T-helper 2 cell treated with Interferon-gamma antibody and Interleukin-4, amounts not matched to agents 5 μg/mL and 100 μg/mL, for 36 hours (primary cell): ENCODE results near the gene HOXC9.

Source experiments
- DNase-seq: peaks from one replicate; pipeline ENCODE4 v3.0.0; 2021; ENCODE audit warnings: low spot score
- H3K27ac Mint-ChIP-seq: one replicate; pipeline ENCODE4 v1.8.0; 2021; ENCODE audit warnings: mild to moderate bottlenecking, mixed read lengths
- H3K27me3 Mint-ChIP-seq: one replicate; pipeline ENCODE4 v1.8.0; 2021; ENCODE audit warnings: low read depth, mixed read lengths
- H3K36me3 Mint-ChIP-seq: one replicate; pipeline ENCODE4 v1.8.0; 2021; ENCODE audit warnings: low read depth, mixed read lengths
- H3K4me1 Mint-ChIP-seq: one replicate; pipeline ENCODE4 v1.8.0; 2021; ENCODE audit warnings: low read depth, mixed read lengths
- H3K4me3 Mint-ChIP-seq: one replicate; pipeline ENCODE4 v1.8.0; 2022; ENCODE audit warnings: mild to moderate bottlenecking, moderate library complexity, mixed read lengths
- H3K9me3 Mint-ChIP-seq: one replicate; pipeline ENCODE4 v1.8.0; 2021; ENCODE audit warnings: mixed read lengths

Gene HOXC9

GRCh38 chr12:54011665-54012532 is 11.9 kb downstream of the HOXC9 start:
- no peak for DNase-seq
- Mint-ChIP-seq H3K4me3 (no peak overlapping the region), H3K36me3 (no peaks in the 10 kb centered on the region), H3K9me3 (no peaks in the 10 kb centered on the region), H3K27me3 (peaks cover 96% of the 10 kb centered on the region), H3K27ac (no peak overlapping the region), H3K4me1 (peaks cover 4% of the 10 kb centered on the region)

- no peak for DNase-seq
- no peak overlapping the region for H3K4me3 Mint-ChIP-seq
- H3K27ac Mint-ChIP-seq = no peak overlapping the region
- no peaks in the 10 kb centered on the region for H3K9me3 Mint-ChIP-seq
- H3K36me3 Mint-ChIP-seq = no peaks in the 10 kb centered on the region
- peaks cover 95% of the 10 kb centered on the region for H3K27me3 Mint-ChIP-seq
- peaks cover 9% of the 10 kb centered on the region for H3K4me1 Mint-ChIP-seq
Observed at GRCh38 chr12:54012631-54013409, 12.9 kb downstream of the HOXC9 start.

GRCh38 chr12:54014377-54015017 is 14.5 kb downstream of the HOXC9 start:
- Mint-ChIP-seq H3K9me3 (no peaks in the 10 kb centered on the region), H3K4me3 (peak overlapping the region; percentile 29), H3K27ac (no peak overlapping the region), H3K4me1 (peaks cover 10% of the 10 kb centered on the region), H3K36me3 (no peaks in the 10 kb centered on the region), H3K27me3 (peaks cover 85% of the 10 kb centered on the region)
- no peak for DNase-seq

GRCh38 chr12:54015018-54015931 is 15.3 kb downstream of the HOXC9 start:
- H3K4me1 Mint-ChIP-seq = peaks cover 10% of the 10 kb centered on the region
- no peaks in the 10 kb centered on the region for H3K9me3 Mint-ChIP-seq
- DNase-seq = no peak
- no peaks in the 10 kb centered on the region for H3K36me3 Mint-ChIP-seq
- no peak overlapping the region for H3K27ac Mint-ChIP-seq
- peak overlapping the region; percentile 29 for H3K4me3 Mint-ChIP-seq
- H3K27me3 Mint-ChIP-seq = peaks cover 85% of the 10 kb centered on the region

GRCh38 chr12:54016051-54016450 is 16.1 kb downstream of the HOXC9 start:
- Mint-ChIP-seq H3K36me3 (no peaks in the 10 kb centered on the region), H3K27me3 (peaks cover 85% of the 10 kb centered on the region), H3K4me3 (no peak overlapping the region), H3K27ac (no peak overlapping the region), H3K4me1 (peaks cover 10% of the 10 kb centered on the region), H3K9me3 (no peaks in the 10 kb centered on the region)
- DNase-seq = no peak

- DNase-seq = no peak
- peaks cover 8% of the 10 kb centered on the region for H3K4me1 Mint-ChIP-seq
- H3K9me3 Mint-ChIP-seq = no peaks in the 10 kb centered on the region
- H3K4me3 Mint-ChIP-seq = no peak overlapping the region
- peaks cover 85% of the 10 kb centered on the region for H3K27me3 Mint-ChIP-seq
- H3K36me3 Mint-ChIP-seq = no peaks in the 10 kb centered on the region
- no peak overlapping the region for H3K27ac Mint-ChIP-seq
Observed at GRCh38 chr12:54016478-54016964, 16.6 kb downstream of the HOXC9 start.

- Mint-ChIP-seq H3K27me3 (peaks cover 85% of the 10 kb centered on the region), H3K4me1 (peaks cover 8% of the 10 kb centered on the region), H3K27ac (no peak overlapping the region), H3K36me3 (no peaks in the 10 kb centered on the region), H3K4me3 (peak overlapping the region; percentile 87), H3K9me3 (no peaks in the 10 kb centered on the region)
- DNase-seq = no peak
Observed at GRCh38 chr12:54017027-54017788, 17.2 kb downstream of the HOXC9 start.

GRCh38 chr12:54017878-54018467 is 18.0 kb downstream of the HOXC9 start:
- Mint-ChIP-seq H3K4me1 (peaks cover 8% of the 10 kb centered on the region), H3K36me3 (no peaks in the 10 kb centered on the region), H3K9me3 (no peaks in the 10 kb centered on the region), H3K4me3 (peak overlapping the region; percentile 87), H3K27me3 (peaks cover 85% of the 10 kb centered on the region), H3K27ac (peak overlapping the region; percentile 31)
- DNase-seq = peak; percentile 64

- Mint-ChIP-seq H3K4me3 (peak overlapping the region; percentile 87), H3K4me1 (peaks cover 8% of the 10 kb centered on the region), H3K36me3 (no peaks in the 10 kb centered on the region), H3K27ac (peak overlapping the region; percentile 31), H3K9me3 (no peaks in the 10 kb centered on the region), H3K27me3 (peaks cover 85% of the 10 kb centered on the region)
- DNase-seq = no peak
Observed at GRCh38 chr12:54018468-54018984, 18.6 kb downstream of the HOXC9 start.

GRCh38 chr12:54019091-54019811 is 19.3 kb downstream of the HOXC9 start:
- no peak for DNase-seq
- Mint-ChIP-seq H3K36me3 (no peaks in the 10 kb centered on the region), H3K9me3 (no peaks in the 10 kb centered on the region), H3K27ac (no peak overlapping the region), H3K4me1 (peaks cover 8% of the 10 kb centered on the region), H3K4me3 (no peak overlapping the region), H3K27me3 (peaks cover 84% of the 10 kb centered on the region)

GRCh38 chr12:54019924-54020590 is 20.1 kb downstream of the HOXC9 start:
- Mint-ChIP-seq H3K36me3 (no peaks in the 10 kb centered on the region), H3K27ac (no peak overlapping the region), H3K27me3 (peaks cover 84% of the 10 kb centered on the region), H3K4me1 (peaks cover 8% of the 10 kb centered on the region), H3K4me3 (peak overlapping the region; percentile 30), H3K9me3 (no peaks in the 10 kb centered on the region)
- DNase-seq = no peak
